NT2/D1 (cell line): ENCODE measurements around the gene C10orf71.

ENCODE experiments used
- YY1 ChIP-seq: IDR thresholded peaks from 2 replicates; pipeline ENCODE4 v1.6.1; 2011; ENCODE audit not compliant: insufficient read length, insufficient read depth
- ZNF274 ChIP-seq: IDR thresholded peaks from 2 replicates; pipeline ENCODE4 v1.6.1; 2011; ENCODE audit warnings: mild to moderate bottlenecking, low read depth, low read length

DNA sequence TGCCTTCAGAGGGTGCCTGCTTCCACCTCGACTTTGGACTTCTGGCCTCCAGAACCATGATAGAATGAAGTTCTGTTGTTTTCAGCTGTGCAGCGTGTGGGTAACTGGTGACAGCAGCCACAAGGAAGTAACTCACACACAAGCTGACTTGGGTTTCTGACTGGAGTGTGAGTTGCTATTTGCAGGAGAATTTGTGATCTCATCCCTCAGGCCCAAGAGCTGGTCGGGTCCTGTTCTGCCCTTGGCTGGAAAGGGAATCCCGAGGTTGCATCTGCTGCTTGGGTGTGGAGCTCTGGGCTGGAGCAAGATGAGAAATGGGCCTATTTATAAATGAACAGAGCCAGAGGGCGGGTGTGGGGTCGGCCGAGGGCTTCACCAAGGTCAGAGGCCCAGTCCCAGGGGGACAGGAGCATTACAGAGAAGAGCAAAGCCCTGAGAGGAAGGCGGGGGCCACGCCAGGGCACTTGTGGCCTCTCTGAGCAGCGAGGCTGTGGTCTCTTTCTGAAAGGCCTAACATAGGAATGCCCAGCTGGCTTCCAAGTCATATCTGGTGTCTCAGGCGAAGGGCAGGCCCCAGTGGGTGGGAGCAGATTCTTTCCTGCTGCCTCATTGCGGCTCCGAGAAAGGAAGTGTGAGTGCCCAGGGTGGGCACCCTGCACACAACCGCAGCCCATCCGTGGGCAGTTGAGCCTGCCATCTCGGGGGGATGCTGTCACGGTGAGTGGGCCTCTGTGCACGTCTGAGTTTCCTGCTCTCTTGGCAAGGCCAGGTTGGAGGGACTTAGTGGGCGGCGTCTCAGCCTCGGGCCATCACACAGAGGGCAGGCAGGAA is 26.5 kb upstream of the C10orf71 start:
- TF ChIP-seq ZNF274: no peak
- TF ChIP-seq YY1: no peak
